Parietal lobe (tissue), 2 donors: Measurements from ENCODE around the gene SIGLEC6. TPM values are rescaled to one million over a fixed set of nuclear protein-coding genes. Genes with fewer than 3 reads are reported as not detected.

Experiments used
- small RNA-seq: library from RNA; depleted of rRNA; stranded (forward); fragments of <200 nt; gene quantifications from one replicate; pipeline ENCODE3, GENCODE V24; 2014; ENCODE audit warnings: low replicate concordance
- total RNA-seq: library from RNA; depleted of rRNA; stranded (reverse); fragments of >200 nt; gene quantifications from one replicate; pipeline ENCODE4 v1.2.3, GENCODE V29; 2014

SIGLEC6 gene
- not detected for total RNA-seq

GRCh38 chr19:51531349-51532315, at the start of gene SIGLEC6:
SIGLEC6 (minus strand) TSS chr19:51531670; CDS start chr19:51531648, 22 bp downstream.

GRCh38 chr19:51570962-51571575, 39.6 kb upstream of the SIGLEC6 start, which contains the start of gene ZNF175:
ZNF175 (plus strand) TSS chr19:51571283; CDS start chr19:51573330, 2,047 bp downstream.

GRCh38 chr19:51501594-51502263, 29.7 kb downstream of the SIGLEC6 start, which contains the start of gene SIGLEC12:
SIGLEC12 (minus strand) TSS chr19:51501800; CDS start chr19:51501733, 67 bp downstream.

GRCh38 chr19:51478381-51479234, 52.9 kb downstream of the SIGLEC6 start, which contains the start of gene CEACAM18:
CEACAM18 (plus strand) TSS chr19:51478539.

Small RNAs within 50 kb of the gene (small RNA-seq; reads per million reads assigned to genes)
- not detected for gene AC020914.3

Other genes with a start within 250 kb of the SIGLEC6 start
- 7.8 TPM for gene IGLON5, start 220.0 kb downstream of the SIGLEC6 start, total RNA-seq
- 0.63 TPM for gene VSIG10L, start 189.5 kb downstream of the SIGLEC6 start, total RNA-seq
- 36.0 TPM for gene ETFB, start 165.3 kb downstream of the SIGLEC6 start, total RNA-seq
- not detected for gene CLDND2, start 162.7 kb downstream of the SIGLEC6 start, total RNA-seq
- 0.63 TPM for gene NKG7, start 159.0 kb downstream of the SIGLEC6 start, total RNA-seq
- gene LIM2, start 143.7 kb downstream of the SIGLEC6 start, total RNA-seq = not detected
- not detected for gene C19orf84, start 141.1 kb downstream of the SIGLEC6 start, total RNA-seq
- 1.9 TPM for gene SIGLEC10, start 114.0 kb downstream of the SIGLEC6 start, total RNA-seq
- 0.63 TPM for gene SIGLEC8, start 73.2 kb downstream of the SIGLEC6 start, total RNA-seq
- not detected for gene CEACAM18, start 53.1 kb downstream of the SIGLEC6 start, total RNA-seq
- not detected for gene SIGLEC12, start 29.9 kb downstream of the SIGLEC6 start, total RNA-seq
- gene ZNF175, start 39.6 kb upstream of the SIGLEC6 start, total RNA-seq = 11.6 TPM
- gene SIGLEC5, start 98.7 kb upstream of the SIGLEC6 start, total RNA-seq = not detected
- gene SIGLEC14, start 115.2 kb upstream of the SIGLEC6 start, total RNA-seq = 0.63 TPM
- gene SPACA6, start 161.7 kb upstream of the SIGLEC6 start, total RNA-seq = 11.3 TPM
- gene HAS1, start 192.3 kb upstream of the SIGLEC6 start, total RNA-seq = 1.3 TPM
- gene FPR1, start 220.2 kb upstream of the SIGLEC6 start, total RNA-seq = 4.7 TPM
- not detected for gene FPR2, start 229.5 kb upstream of the SIGLEC6 start, total RNA-seq